HG02798 (cell line): ENCODE measurements around the gene ADGRB2.

Source experiments
- ATAC-seq: cut with Tn5 transposase; IDR thresholded peaks from one replicate; pipeline ENCODE4 v1.9.1; 2021; ENCODE audit warnings: mild to moderate bottlenecking; ENCODE audit not compliant: unreplicated experiment, poor library complexity

The ADGRB2 gene

DNA sequence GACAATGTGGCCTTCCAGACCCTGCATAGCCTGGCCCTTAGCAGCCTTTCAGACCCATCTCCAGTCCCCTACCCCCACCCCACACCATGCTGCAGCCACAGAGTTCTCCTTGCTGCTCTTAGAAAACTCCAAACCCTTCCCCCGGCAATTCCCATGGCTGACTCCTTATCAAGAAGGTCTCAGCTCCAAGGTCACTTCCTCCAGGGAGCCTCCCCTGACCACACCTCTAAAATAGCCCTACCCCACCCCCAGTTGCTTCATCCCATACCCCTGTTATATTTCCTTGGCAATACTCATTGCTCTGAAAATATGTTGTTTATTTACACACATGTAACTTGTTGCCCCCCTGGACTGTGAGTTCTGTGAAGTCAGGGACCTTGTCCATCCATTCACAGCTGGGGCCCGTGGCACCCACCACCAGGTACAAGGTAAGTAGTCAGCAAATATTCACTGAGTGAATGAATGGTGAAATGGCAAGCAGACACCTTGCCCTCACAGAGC lies 4.3 kb upstream of the ADGRB2 start:
- no peak for ATAC-seq

GRCh38 chr1:31767225-31767624 lies 3.1 kb upstream of the ADGRB2 start:
- no peak for ATAC-seq

DNA sequence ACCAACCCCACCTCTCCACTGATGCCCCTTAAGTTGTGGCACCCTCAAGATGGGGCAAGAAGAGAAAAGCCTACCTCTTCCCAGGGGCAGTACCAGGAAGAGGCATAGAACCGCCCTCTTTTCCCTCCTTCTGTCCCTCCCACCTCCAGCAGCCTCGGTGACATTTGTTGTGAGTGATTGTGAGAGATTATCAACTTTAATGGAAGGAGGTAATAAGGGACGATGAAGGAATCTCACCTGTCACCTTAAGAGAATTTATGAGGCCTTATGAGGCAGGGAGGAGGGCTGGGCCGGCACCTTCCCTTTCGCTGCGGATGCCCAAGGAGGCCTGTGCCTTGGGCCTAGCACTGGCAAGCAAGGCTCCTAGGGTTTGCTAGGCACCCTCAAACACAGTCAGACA lies 1.4 kb upstream of the ADGRB2 start:
- ATAC-seq = no peak

DNA sequence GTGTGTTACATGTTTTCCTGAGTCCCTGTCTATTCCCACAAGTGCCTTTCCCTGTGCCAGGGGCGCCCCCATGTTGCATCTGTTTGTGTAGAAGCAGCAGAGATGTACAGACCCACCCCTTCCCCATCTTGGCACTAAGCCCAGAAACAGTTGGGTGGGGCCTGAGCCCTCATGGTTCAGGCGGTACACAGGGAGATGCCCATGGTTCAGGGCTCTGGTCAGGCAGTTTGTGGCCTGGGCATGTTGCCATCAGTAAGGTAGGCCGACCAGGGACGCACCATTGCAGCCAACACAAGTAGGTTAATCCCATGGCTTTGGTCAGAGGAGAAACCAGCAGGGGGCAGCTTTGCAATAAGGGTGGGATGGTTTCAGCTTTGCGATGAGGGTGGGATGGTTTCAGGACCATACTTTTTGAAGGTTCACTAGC lies 914 bp upstream of the ADGRB2 start:
- no peak for ATAC-seq

DNA sequence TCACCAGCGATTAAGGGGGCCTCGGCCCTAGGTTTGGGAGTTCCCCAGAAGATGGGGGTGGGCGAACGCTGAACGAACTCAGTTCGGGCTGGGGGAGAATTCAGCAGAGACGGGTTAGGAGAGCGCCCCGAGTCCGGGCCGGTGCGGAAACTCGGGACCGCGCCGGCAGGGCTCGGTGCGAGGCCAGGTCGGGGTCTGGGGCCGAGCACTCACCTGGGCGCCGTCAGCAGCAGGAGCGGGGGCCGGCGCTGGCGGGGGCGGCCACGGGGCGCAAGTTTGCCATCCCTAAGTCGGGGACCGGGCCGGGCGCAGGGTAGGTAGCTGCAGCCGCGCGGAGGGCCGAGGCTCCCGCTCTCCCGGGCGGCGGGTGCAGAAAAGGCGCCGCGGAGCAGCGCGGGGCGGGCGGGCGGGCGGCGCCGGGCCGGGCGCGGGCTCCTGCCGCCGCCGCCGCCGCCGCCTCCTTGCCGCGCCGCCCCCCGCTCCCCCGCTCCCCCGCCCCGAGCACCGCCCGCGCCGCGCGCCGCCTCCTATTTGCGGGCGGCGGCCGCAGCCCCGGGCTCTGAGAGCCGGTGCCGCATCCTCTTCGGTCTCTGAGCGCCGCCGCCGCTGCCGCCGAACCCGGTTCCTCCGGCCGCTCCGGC lies 349 bp downstream of the ADGRB2 start:
- no peak for ATAC-seq

DNA sequence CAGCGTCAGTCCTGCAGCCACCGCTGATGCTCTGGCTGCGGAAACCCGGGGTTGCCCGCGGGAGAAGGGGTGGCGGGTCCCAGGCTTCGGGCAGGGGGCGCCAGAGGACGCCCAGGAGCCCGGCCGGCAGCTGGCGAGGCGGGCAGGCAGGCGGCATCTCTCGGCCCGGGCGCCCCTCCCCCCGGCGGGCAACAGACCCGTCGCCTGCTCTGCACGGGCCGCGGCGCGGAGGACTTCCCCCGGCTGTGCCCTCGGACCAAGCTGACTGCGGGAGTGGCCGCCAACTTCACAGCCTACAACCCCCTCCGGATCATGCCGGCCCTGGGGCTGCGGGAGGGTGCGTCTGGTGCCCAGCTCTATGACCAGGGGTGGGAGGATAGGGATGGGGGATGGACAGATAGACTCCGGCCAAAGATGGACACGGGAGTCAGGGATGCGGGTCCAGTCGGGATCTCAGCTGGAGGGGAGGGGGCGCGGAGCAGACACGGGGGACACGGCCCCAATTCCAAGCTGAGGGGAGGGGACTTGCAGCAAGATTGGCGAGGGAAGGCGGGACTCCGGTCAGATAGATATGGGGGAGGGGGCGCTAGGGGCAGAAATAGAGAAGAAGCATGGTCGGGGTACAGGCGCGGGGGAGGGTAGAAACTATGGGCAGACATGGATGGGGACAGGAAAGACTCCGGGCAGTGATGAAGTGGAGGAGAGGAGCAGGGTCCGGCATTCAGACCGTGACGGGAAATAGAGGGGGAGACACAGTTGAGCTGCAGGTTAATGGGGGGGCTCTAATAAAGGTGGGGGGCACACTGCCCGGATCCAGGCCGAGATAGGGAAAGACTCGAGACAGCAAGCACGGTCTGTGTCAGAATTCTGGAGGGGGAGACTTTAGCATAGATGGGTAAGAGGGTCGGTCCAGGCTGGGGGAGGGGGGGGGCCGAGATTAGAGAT lies 1.1 kb downstream of the ADGRB2 start:
- ATAC-seq = no peak

DNA sequence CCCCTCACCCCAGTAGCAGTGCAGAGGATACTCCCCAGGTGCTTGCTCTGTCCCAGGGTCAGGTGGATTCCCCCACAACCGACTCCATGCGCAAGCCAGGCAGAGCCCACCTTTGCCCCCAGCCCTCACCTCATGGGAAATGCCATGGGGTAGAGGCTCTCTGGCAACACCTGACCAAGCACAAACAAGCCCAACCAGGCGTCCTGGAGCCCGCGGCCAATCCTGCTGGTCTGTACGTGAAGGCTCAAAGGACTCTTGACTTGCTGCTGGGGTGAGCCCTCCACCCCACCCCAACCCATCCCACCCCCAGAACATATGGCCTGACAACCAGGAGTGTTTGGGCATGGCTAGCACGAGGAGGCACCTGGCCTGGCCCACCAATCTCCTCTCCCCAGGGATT lies 1.8 kb downstream of the ADGRB2 start:
- no peak for ATAC-seq

- no peak for ATAC-seq
Observed at GRCh38 chr1:31761883-31762282, 2.3 kb downstream of the ADGRB2 start.

GRCh38 chr1:31760471-31761470 lies 3.4 kb downstream of the ADGRB2 start:
- no peak for ATAC-seq

GRCh38 chr1:31759298-31760023 lies 4.7 kb downstream of the ADGRB2 start:
- ATAC-seq = no peak

- ATAC-seq = no peak
Observed at GRCh38 chr1:31758823-31759222, 5.3 kb downstream of the ADGRB2 start.

DNA sequence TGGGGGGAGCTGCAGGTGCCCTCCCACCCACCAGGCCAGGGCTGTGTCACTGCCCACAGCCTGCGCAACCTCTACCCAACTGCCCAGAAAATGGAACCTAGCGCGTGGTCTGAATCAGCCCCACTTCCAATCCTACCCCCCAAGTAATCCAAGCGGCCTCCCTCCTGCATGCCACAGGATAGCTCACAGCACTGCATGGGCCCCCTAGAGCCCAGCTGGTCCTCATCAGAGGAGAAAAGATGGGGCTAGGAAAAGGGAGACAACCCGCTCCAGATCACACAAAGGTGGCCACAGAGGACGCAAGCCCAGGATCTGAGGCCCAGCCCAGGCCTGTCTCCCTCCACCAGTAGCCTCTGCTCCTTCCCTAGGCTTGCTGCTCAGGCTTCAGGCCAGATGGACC lies 6.2 kb downstream of the ADGRB2 start:
- no peak for ATAC-seq

DNA sequence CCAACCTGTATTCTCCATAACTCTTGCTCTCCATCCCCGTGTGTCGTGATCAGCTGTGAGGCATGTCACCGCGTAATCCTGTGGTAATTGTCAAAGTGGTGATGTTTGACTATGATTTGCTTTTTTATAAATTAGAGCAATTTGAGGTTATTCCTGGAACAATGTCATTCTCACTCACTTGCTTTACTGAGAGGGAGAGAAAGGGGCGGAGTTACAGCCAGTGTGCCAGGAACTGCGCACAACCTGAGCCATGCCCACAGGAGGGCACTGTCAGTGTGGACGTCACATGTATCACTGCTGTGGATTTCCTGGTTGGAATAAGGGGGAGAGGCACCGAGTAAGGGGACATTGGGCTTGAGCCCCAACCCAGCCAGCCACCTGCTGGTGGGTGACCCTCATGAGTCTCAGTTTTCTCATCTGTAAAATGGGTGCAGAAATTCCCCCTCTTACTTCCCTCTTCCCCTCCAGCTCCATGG lies 6.9 kb downstream of the ADGRB2 start:
- no peak for ATAC-seq

- no peak for ATAC-seq
Observed at GRCh38 chr1:31756578-31756977, 7.6 kb downstream of the ADGRB2 start.

- ATAC-seq = no peak
Observed at GRCh38 chr1:31755850-31756492, 8.2 kb downstream of the ADGRB2 start.

- ATAC-seq = no peak
Observed at GRCh38 chr1:31755197-31755611, 8.9 kb downstream of the ADGRB2 start.

GRCh38 chr1:31754397-31754796 lies 9.7 kb downstream of the ADGRB2 start:
- no peak for ATAC-seq

- ATAC-seq = no peak
Observed at GRCh38 chr1:31753707-31754349, 10.3 kb downstream of the ADGRB2 start.
